Forelimb muscle (tissue), 1 donor: ENCODE data around the gene ARPC1A. TPM values are rescaled to one million over a fixed set of nuclear protein-coding genes. Genes with fewer than 3 reads are reported as not detected.
"Not testable (repeated sequence)": the region's sequence is repeated elsewhere in the genome, so short reads cannot be mapped to it uniquely, and the experiment has no call there.

Source experiments
- DNase-seq: peaks from one replicate; pipeline ENCODE4 v3.0.0-alpha.2; 2013; ENCODE audit warnings: low read depth
- polyA plus RNA-seq: library from polyadenylated mRNA; unstranded; fragments of 120-200 nt; gene quantifications from one replicate; pipeline ENCODE4 v1.2.1, GENCODE V29; 2013; ENCODE audit not compliant: insufficient read length

ARPC1A gene
- polyA plus RNA-seq: 55.8 TPM

GRCh38 chr7:99325592-99326407 lies at the start of gene ARPC1A:
Gene ARPC1A, plus strand, starts transcription at chr7:99325898. Its CDS starts 7,456 bp downstream, at chr7:99333354.
- peak; percentile 86 for DNase-seq

- no peak for DNase-seq
Measured at GRCh38 chr7:99278180-99278579, 47.5 kb upstream of the ARPC1A start.

- DNase-seq: not testable (repeated sequence)
Measured at GRCh38 chr7:99284165-99284564, 41.5 kb upstream of the ARPC1A start.

- no peak for DNase-seq
Measured at GRCh38 chr7:99287779-99288534, 37.7 kb upstream of the ARPC1A start.

- DNase-seq: no peak
Measured at GRCh38 chr7:99289185-99289584, 36.5 kb upstream of the ARPC1A start.

GRCh38 chr7:99290148-99290547 lies 35.5 kb upstream of the ARPC1A start:
- not testable (repeated sequence) for DNase-seq

GRCh38 chr7:99290980-99291607 lies 34.6 kb upstream of the ARPC1A start:
- DNase-seq: no peak

GRCh38 chr7:99292127-99292526 lies 33.6 kb upstream of the ARPC1A start:
- DNase-seq: no peak

- DNase-seq: no peak
Measured at GRCh38 chr7:99293167-99293566, 32.5 kb upstream of the ARPC1A start.

GRCh38 chr7:99293650-99294049 lies 32.0 kb upstream of the ARPC1A start:
- no peak for DNase-seq

- DNase-seq: no peak
Measured at GRCh38 chr7:99296471-99296870, 29.2 kb upstream of the ARPC1A start.

GRCh38 chr7:99301496-99301895 lies 24.2 kb upstream of the ARPC1A start:
- no peak for DNase-seq

GRCh38 chr7:99305473-99306260 lies 20.0 kb upstream of the ARPC1A start:
- no peak for DNase-seq

- DNase-seq: no peak
Measured at GRCh38 chr7:99308461-99309074, 17.1 kb upstream of the ARPC1A start.

- DNase-seq: no peak
Measured at GRCh38 chr7:99309111-99309510, 16.6 kb upstream of the ARPC1A start.

GRCh38 chr7:99310004-99310403 lies 15.7 kb upstream of the ARPC1A start:
- no peak for DNase-seq

- no peak for DNase-seq
Measured at GRCh38 chr7:99311702-99312101, 14.0 kb upstream of the ARPC1A start.

GRCh38 chr7:99312316-99313203 lies 13.1 kb upstream of the ARPC1A start:
- no peak for DNase-seq

GRCh38 chr7:99313204-99313573 lies 12.5 kb upstream of the ARPC1A start:
- no peak for DNase-seq

- no peak for DNase-seq
Measured at GRCh38 chr7:99314504-99314903, 11.2 kb upstream of the ARPC1A start.
